KG1 (cell line): ENCODE measurements around the gene NOVA2.
A peak's percentile ranks its signal among the peaks of the same experiment; 100 is the strongest.

Experiments used
- DNase-seq: peaks from one replicate; lab custom pipeline; 2025; lab: John Stamatoyannopoulos, UW

NOVA2 gene

GRCh38 chr19:45962021-45962420 lies 11.6 kb downstream of the NOVA2 start:
- DNase-seq, result no peak

GRCh38 chr19:45960595-45961235 lies 12.9 kb downstream of the NOVA2 start:
- no peak for DNase-seq

DNA sequence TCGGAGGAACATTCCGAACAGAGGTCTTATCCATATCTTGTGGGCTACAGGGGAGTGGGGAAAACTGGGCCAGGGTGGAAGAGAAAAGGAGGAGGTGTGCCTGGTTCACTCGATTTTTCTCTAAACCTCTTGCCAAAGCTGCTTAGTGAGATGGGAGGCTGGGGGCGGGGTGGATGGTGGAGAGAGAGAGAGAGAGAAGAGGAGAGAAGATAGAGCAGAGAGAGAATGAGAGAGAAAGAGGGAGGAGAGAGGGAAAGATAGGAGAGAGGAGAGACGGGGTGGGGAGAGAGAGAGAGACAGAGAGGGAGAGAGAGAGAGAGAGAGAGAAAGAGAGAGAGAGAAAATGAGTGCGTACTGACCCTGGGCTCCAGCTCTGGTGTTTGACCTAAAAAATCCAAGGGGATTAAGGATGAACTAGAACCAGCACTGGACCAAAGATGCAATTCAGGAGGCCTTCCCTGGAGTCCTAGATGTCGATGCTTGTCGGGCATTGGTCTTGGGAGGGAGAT lies 14.1 kb downstream of the NOVA2 start:
- no peak for DNase-seq

GRCh38 chr19:45958769-45959516 lies 14.7 kb downstream of the NOVA2 start:
- no peak for DNase-seq

- DNase-seq, result no peak
These were observed 15.3 kb downstream of the NOVA2 start for GRCh38 chr19:45958320-45958719.

- no peak for DNase-seq
These were observed 17.6 kb downstream of the NOVA2 start for GRCh38 chr19:45955905-45956608.

GRCh38 chr19:45954156-45954555 lies 19.5 kb downstream of the NOVA2 start:
- DNase-seq, result no peak

GRCh38 chr19:45953676-45954075 lies 20.0 kb downstream of the NOVA2 start:
- DNase-seq, result no peak

DNA sequence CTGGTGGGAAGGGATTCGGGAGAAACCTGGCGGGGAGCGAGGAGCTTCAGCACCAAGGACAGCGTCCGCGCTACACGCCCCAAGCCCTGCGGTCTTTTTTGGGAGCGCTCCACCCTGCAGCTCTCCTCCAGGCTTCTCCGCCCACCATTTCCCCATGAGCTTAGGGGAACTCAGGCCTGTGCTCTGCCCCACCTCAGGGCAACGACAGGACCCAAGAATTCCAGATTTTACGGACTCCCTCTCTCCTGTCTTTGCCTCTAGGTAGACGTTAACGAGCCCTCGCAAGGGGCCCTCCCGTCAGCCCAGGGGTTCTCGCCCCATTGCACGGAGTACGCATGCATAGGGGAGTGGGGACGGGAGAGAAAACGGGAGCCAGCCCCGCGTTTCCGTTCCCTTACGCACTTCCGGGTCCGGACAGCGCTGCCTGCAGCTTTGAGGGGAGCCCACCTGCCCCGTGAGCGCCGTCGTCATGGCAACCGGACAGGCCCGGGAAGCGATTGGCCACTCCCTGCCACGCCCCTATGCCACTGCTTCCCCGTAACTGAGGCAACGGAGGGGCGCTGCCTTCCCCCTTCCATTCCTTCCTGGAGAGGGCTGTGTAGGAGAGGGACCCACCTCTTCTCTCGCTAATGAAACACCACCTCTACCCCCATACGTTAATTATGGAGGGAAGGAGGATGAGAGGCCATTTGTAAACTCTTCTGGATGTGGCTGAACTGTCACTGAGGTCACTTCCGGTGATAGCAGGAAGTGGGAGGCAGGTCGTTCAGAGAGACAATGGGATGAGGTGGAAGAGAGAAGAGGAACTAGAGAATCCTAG lies 20.8 kb downstream of the NOVA2 start:
- DNase-seq, result peak; percentile 11

DNA sequence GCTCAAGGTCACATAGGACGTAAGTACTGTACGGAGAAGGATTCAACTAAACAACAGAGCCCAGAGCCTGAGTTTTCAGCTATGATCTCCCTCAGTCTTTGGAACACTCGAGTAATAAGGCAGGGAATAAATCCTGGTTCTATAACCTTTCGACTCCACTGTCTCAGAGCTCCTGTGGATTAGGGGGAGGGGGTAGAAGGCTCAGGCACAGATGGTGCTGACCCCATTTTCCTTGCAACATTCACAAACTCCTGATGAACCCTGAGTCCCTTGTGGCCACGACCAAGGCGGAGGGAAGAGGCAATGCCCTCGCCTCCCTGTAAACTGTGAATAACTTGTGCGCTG lies 21.4 kb downstream of the NOVA2 start:
- no peak for DNase-seq

- no peak for DNase-seq
These were observed 25.7 kb downstream of the NOVA2 start for GRCh38 chr19:45947926-45948325.

GRCh38 chr19:45940515-45940805 lies 33.2 kb downstream of the NOVA2 start:
- DNase-seq, result no peak

GRCh38 chr19:45939792-45940514 lies 33.7 kb downstream of the NOVA2 start:
- DNase-seq, result no peak

DNA sequence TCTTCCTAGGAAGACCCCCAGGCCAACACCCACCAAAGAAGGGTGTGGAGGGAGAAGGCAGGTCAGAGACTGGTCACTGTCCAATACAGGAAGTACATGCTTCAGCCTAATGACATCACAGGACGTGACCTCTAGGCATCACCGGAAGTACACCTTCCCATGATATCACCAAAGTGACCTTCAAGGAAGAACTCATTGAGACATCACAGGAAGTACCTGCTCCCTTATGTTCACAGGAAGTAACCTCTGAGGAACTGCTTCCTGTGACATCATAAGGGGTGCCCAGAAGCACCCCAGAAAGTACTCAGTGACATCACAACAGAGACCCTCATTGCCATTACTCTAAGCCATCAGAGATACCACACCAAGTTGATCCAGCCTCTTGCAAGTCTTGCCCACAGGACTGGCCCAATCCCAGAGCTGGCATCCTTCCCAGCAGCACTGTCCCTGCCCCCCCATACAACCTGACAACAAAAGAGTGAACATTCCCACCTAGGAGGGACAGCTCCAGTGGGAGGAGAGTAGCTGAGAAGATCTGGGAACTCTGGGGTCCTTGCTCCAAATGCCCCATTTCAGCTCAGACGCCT lies 34.8 kb downstream of the NOVA2 start:
- no peak for DNase-seq

DNA sequence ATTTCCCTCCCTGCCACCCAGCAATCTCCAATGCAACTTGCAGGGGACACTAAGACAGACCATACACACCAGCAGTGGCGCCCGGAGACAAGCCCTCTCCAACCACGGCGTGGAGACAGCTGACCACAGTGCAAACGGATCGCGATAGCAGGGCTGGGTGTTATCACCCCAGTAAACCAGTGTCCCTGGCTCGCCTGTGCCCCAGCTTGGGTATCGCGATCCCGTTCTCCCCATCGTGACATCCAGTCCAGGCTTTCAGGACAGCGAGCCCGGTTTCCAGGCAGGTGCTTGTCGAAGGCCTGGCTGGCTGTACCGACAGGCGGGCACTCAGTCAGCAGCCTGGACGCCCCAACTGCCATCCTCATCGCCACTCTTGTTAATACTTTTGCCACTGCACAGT lies 38.4 kb downstream of the NOVA2 start:
- no peak for DNase-seq

GRCh38 chr19:45934551-45935230 lies 39.0 kb downstream of the NOVA2 start:
- no peak for DNase-seq

DNA sequence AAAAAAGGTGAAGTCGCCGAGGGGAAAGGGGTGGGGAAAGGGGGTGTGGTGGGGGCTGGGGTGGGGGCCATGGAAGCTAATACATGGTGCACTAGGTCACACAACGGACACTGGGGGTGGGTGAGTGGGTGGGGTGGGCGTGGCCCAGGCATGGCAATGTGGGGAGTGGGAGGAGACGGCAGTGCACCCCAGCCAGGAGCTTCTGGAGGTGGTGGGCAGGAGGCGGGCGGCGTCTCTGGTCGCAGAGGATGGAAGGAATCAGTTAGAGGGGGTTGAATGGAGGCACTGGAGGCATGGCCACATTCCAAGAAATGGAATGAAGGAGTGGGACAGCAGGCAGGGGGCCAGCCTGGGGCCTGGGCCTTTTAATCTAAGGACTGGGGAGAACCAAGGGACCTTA lies 39.9 kb downstream of the NOVA2 start:
- DNase-seq, result no peak

GRCh38 chr19:45931055-45931454 lies 42.6 kb downstream of the NOVA2 start:
- no peak for DNase-seq

DNA sequence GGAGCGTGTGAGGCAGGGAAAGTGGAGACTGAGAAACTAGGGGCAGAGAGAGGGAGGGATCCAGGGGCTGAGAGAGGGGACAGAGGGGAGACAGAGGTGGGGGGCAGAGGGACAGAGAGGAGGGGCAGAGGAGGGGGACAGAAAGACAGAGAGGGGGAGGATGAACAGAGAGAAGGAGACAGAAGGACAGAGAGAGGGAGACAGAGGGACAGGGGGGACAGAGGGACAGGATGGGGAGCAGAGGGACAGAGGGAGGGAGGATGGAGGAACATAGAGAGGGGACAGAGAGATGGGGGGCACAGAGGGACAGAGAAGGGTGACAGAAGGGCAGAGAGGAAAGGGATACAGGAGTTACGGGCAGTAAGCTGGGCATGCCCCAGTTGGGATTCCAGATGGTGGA lies 44.4 kb downstream of the NOVA2 start:
- DNase-seq, result no peak

GRCh38 chr19:45927565-45928261 lies 46.0 kb downstream of the NOVA2 start:
- DNase-seq, result peak; percentile 77
